Measurements from ENCODE around the gene LRRC27.

- no peak for TF ChIP-seq POLR2A (IDR thresholded peaks at IDR 0.05)
- TF ChIP-seq CTCF (IDR thresholded peaks at IDR 0.05): no peak
These were observed 54.4 kb downstream of the LRRC27 start for GRCh38 chr10:132386419-132386831.
